OCI-LY3 (cell line): ENCODE results near the gene SRRM5.

Source experiments
- H2AFZ ChIP-seq: fragments of 200-600, 300-600 bp; shearing (Covaris generic); 2 replicates; pipeline ENCODE4 v1.6.0; 2014; ENCODE audit warnings: antibody characterized with exemption, low read depth, low read length
- H3K27ac ChIP-seq: fragments of 200-600, 300-600 bp; sonication (generic); 2 replicates; pipeline ENCODE4 v1.5.1; 2014; ENCODE audit warnings: mild to moderate bottlenecking, low read length, moderate library complexity, mixed read lengths
- H3K27me3 ChIP-seq: fragments of 200-600, 300-600 bp; sonication (generic); 2 replicates; pipeline ENCODE4 v1.6.1; 2014; ENCODE audit warnings: low read depth, low read length, mixed read lengths
- H3K36me3 ChIP-seq: fragments of 200-600, 300-600 bp; sonication (generic); replicated peaks from 2 replicates; pipeline ENCODE3; 2014; ENCODE audit warnings: low read depth, low read length, mixed read lengths
- H3K4me1 ChIP-seq: fragments of 300-600, 200-600 bp; sonication (generic); 2 replicates; pipeline ENCODE4 v1.6.1; 2014; ENCODE audit warnings: low read length, mixed read lengths
- H3K4me2 ChIP-seq: fragments of 200-600, 300-600 bp; sonication (generic); 2 replicates; pipeline ENCODE4 v1.6.1; 2014; ENCODE audit warnings: low read length, mixed read lengths
- H3K4me3 ChIP-seq: fragments of 300-600, 200-600 bp; sonication (generic); 2 replicates; pipeline ENCODE4 v1.5.1; 2014; ENCODE audit warnings: antibody characterized with exemption, mild to moderate bottlenecking, low read length, moderate library complexity
- H3K79me2 ChIP-seq: fragments of 300-600, 200-600 bp; shearing (Covaris generic); 2 replicates; pipeline ENCODE4 v1.6.1; 2014; ENCODE audit warnings: mild to moderate bottlenecking, low read length, mixed read lengths
- H3K9ac ChIP-seq: fragments of 300-600, 200-600 bp; shearing (Covaris generic); 2 replicates; pipeline ENCODE4 v1.6.0; 2014; ENCODE audit warnings: mild to moderate bottlenecking, low read length, moderate library complexity
- H3K9me3 ChIP-seq: fragments of 200-600, 300-600 bp; shearing (Covaris generic); 2 replicates; pipeline ENCODE4 v1.6.1; 2014; ENCODE audit warnings: low read length, mixed read lengths; ENCODE audit not compliant: insufficient read depth
- H4K20me1 ChIP-seq: fragments of 200-600, 300-600 bp; sonication (generic); 2 replicates; pipeline ENCODE4 v1.6.1; 2016; ENCODE audit warnings: low read length, mixed read lengths; ENCODE audit not compliant: insufficient read depth
- CTCF ChIP-seq: fragments of 200-600, 300-600 bp; sonication (generic); IDR thresholded peaks from 2 replicates; pipeline ENCODE4 v1.5.1; 2014; ENCODE audit warnings: antibody characterized with exemption, low read length, low read depth
- EZH2phosphoT487 ChIP-seq: fragments of 200-600 bp; shearing (Covaris generic); IDR thresholded peaks from 2 replicates; pipeline ENCODE4 v1.6.1; 2018; ENCODE audit warnings: antibody characterized with exemption, mixed run types, low read depth

The SRRM5 gene, protein sequence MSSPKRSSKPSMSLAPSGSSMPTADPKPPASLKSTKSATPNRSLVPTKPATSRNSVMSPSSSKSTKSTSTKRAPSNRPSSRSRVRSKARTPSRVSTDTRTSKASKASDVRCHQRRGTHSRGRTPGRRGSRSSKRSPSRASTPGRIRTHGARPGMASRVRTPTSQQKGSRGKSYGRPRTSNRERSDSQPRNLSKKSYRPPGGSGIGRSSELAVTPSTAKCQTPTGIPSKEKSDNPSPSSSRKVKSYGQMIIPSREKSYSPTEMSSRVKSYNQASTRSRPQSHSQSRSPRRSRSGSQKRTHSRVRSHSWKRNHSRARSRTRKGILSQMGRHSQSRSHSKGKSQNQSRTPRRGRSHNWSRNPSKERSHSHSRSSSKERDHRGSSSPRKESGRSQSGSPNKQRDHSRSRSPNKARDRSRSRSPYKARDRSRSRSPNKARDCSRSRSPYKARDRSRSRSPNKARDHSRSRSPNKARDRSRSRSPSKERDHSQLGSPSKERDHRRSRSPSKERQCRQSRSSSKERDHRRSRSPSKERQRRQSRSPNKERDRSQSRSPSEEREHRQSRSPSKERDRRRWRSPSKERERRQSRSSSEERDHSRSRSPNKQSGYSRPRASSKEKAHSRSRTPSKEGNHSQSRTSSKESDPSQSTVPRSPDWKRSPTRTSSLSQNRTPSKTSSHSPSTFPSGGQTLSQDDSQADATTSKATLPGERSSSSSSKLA

GRCh38 chr19:43611788-43612187, at the start of gene SRRM5:
TSS of gene SRRM5 (plus strand) at chr19:43612088. CDS start at chr19:43612122, 34 bp downstream.
- Histone ChIP-seq H3K4me2 (no peak within 1 kb of the TSS), H3K9ac (no peak within 1 kb of the TSS), H3K36me3 (peaks cover 11% of the 10 kb centered on the region), H3K27ac (no peak within 1 kb of the TSS), H2AFZ (no peak within 1 kb of the TSS), H4K20me1 (no peaks in the 10 kb centered on the region), H3K9me3 (no peaks in the 10 kb centered on the region), H3K4me3 (no peak within 1 kb of the TSS), H3K4me1 (no peaks in the 10 kb centered on the region), H3K79me2 (no peaks in the 10 kb centered on the region), H3K27me3 (no peaks in the 10 kb centered on the region)
- no peak for TF ChIP-seq EZH2phosphoT487
- no peak for TF ChIP-seq CTCF

DNA sequence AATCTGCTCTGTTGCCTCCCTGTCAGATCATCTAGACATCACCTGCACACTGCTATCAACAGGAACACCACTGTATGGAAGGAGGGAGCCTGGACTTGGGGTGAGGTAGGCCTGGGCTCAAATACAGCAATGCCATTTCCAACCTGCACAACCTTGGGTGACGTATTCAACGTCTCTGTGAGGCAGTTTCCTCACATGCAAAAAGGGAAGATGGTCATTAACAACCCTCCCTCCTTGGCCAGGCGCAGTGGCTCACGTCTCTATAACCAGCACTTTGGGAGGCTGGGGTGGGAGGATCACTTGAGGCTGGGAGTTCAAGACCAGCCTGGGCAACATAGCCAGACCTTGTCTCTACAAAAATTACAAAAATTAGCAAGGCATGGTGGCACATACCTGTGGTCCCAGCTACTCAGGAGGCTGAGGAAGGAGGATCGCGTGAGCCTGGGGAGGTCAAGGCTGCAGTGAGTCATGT, 49.6 kb upstream of the SRRM5 start:
- Histone ChIP-seq H2AFZ (no peak overlapping the region), H3K27me3 (no peaks in the 10 kb centered on the region), H3K9me3 (no peaks in the 10 kb centered on the region), H3K36me3 (peaks cover 6% of the 10 kb centered on the region), H3K4me3 (no peak overlapping the region), H3K4me1 (no peaks in the 10 kb centered on the region), H3K79me2 (no peaks in the 10 kb centered on the region), H3K27ac (no peak overlapping the region), H3K9ac (no peak overlapping the region), H4K20me1 (no peaks in the 10 kb centered on the region), H3K4me2 (no peak overlapping the region)
- TF ChIP-seq CTCF = no peak
- TF ChIP-seq EZH2phosphoT487 = no peak

- Histone ChIP-seq H3K4me1 (no peaks in the 10 kb centered on the region), H3K36me3 (peaks cover 6% of the 10 kb centered on the region), H3K27me3 (no peaks in the 10 kb centered on the region), H3K9ac (no peak overlapping the region), H3K79me2 (no peaks in the 10 kb centered on the region), H3K9me3 (no peaks in the 10 kb centered on the region), H4K20me1 (no peaks in the 10 kb centered on the region), H3K27ac (no peak overlapping the region), H3K4me2 (no peak overlapping the region), H3K4me3 (no peak overlapping the region), H2AFZ (no peak overlapping the region)
- TF ChIP-seq CTCF = no peak
- TF ChIP-seq EZH2phosphoT487 = no peak
Observed at GRCh38 chr19:43562698-43563241, 49.1 kb upstream of the SRRM5 start.

DNA sequence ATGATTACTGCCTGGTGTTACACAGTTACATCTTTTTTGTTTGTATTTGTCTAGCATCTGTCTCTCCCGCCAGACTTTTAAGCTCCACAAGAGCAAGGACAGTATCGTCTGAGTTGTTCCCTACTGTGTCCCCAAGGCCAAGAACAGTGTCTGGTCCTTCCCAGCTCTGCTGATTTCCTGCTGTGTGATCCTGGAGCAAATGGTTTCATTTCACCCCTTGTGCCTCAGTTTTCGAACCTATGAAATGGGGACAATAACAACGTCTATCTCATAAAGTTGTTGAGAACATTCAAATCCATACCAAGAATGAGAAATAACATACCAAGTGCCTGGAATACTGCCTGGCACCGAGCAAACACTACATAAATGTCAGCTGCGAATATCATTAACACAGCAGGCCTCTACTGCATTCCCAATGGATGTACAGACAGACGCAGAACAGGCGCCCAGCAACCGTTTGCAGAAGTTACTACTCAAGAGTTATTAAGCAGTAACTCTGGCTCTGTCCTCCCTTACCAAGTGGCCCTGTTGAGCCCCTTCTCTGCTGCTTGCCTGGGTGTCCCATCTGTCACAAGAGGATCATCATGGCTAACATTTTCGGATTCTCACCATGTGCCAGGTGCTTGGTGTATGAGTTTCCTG, 48.0 kb upstream of the SRRM5 start:
- no peak for TF ChIP-seq EZH2phosphoT487
- TF ChIP-seq CTCF = no peak
- Histone ChIP-seq H3K4me1 (no peaks in the 10 kb centered on the region), H3K79me2 (no peaks in the 10 kb centered on the region), H2AFZ (no peak overlapping the region), H3K9ac (no peak overlapping the region), H3K4me2 (no peak overlapping the region), H4K20me1 (no peaks in the 10 kb centered on the region), H3K9me3 (no peaks in the 10 kb centered on the region), H3K36me3 (peaks cover 6% of the 10 kb centered on the region), H3K27ac (no peak overlapping the region), H3K27me3 (no peaks in the 10 kb centered on the region), H3K4me3 (no peak overlapping the region)
